SK-N-DZ (cell line): ENCODE results near the gene RNF213.
"Not testable (repeated sequence)": the region's sequence is repeated elsewhere in the genome, so short reads cannot be mapped to it uniquely, and the experiment has no call there.

Experiments
- DNase-seq: peaks from one replicate; pipeline ENCODE4 v3.0.0-alpha.2; 2015; ENCODE audit warnings: low spot score

Gene RNF213

DNA sequence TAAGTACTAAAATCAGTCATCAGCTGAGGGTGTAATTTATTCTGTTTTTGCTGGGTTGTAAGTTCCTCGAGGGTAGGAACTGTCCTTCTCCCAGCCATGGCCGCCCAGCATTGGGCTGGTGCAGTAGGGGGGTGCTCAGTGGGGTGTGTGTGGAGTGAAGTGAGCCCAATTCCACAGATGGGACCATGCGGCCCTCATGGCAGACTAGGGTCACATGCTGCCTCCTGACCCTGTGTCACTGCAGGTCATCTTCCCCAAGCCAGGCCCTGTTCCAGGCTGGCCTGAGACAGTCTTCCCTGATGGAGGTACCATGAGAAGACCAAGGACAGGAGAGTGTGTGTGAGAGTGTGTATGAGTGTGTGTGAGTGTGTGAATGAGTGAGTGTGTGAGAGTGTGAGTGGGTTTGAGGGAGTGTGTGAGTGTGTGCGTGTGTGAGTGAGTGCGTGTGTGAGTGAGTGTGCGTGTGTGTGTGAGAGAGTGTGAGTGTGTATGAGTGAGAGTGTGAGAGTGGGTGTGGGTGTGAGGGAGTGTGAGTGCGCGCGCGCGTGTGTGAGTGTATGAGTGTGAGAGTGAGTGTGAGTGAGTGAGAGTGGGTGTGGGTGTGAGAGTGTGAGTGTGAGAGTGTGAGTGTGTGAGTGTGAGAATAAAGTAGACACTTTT lies 36.7 kb upstream of the RNF213 start:
- DNase-seq = no peak

DNA sequence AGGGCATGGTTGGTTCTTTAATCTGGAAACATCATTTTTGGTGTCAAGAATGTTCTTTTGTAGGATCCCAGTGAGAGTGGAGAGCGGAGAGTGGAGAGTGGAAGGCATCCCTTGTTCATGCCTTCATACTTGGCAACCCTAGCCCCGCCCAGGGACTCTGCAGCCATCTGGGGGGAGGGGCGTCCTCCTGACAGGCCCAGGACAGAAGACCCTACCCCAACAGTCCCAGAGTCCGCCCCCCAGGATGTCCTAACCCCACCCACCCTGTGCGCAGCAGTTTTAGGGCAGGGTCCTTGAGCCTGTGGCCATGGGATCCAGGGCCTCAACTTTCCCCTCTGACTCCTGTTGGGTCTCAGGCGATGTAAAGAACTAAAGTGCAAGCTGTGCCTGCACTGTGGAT lies 36.0 kb upstream of the RNF213 start:
- no peak for DNase-seq

DNA sequence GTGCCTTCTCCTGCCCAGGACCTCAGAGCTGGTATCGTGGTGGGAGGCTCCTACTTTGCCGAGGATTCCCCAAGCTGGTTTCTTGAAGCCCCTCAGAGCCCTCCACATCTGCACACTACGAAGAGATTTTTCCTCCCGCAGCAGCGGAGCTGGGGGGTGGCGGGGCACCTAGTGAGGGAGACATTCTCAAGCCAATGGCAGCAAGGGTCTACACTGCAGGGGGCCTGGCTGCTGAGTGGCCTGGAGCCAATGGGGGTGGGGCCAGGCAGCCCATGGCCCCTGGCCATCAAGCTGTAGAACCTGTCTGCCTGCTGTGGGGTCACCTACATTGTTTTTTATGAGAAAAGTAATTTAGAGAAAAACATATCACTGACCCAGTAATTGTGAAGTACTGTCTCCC lies 35.4 kb upstream of the RNF213 start:
- DNase-seq = no peak

- DNase-seq = no peak
Observed at GRCh38 chr17:80227156-80227555, 33.5 kb upstream of the RNF213 start.

DNA sequence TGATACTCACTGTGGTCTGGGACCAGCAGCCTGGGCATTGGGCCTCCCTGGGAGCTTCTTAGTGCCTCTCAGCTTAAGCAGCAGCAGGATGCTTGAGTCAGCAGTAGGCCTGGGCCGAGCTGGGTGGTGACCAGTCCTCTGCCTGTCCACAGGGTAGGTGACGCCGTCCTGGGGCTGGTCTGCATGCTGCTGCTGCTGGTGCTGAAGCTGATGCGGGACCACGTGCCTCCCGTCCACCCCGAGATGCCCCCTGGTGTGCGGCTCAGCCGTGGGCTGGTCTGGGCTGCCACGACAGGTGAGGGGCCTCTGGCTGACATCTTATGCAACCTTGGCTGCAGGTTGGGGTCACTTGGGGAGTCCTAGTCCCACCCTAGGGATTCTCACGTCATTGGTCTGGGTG lies 33.0 kb upstream of the RNF213 start:
- DNase-seq = no peak

DNA sequence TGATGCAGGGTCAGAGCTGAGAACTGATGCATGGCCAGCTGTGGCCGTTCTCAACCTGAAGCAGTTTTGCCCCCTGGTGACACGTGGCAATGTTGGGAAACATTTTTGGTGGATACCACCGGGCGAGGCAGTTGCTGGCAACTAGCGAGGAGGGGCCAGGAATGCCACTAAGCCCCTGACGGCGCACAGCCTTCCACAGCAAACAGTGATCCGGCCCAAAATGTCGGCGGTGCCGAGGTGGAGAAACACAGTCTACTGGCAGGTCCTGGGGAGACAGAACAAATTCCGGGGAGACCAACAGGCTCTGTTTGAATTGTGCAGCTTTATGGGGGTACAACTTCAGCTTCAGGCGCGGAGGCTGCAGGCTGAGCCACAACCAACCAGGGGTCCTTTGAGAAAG lies 32.2 kb upstream of the RNF213 start:
- DNase-seq = no peak

DNA sequence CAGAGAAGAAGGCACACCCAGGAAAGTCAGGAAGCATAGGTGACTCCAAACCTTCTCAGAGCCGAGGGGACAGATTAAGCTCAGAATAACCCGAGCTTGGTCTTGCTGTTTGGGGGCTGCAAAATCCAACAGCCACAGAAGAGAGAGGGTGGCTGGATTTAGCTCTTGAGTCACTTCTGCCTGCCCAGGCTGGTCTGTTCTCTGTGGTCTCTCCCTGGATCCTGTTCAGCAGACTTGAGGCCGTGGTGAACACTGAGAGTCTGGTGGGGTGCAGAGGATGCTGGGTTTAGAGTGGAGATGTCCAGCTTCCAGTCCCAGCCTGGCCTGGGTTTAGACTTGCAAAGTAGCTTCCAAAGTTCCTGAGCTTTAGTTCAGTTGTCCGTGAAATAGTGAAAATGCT lies 31.6 kb upstream of the RNF213 start:
- no peak for DNase-seq

DNA sequence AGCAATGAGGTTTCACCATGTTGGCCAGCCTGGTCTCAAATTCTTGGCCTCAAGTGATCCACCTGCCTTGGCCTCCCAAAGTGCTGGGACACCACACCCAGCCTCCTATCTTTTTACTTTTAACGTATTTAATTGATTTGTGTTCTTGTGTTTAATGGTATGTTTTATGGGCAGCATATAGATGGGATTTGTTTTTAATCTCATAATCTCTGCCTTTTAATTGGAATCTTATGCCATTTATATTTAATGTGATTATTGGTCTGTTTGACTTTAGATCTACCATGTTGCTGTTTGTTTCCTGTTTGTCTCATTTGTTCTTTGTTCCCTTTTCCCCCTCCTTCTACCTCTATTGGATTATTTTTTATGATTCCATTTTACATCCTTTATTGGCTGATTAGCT lies 28.2 kb upstream of the RNF213 start:
- DNase-seq = no peak

DNA sequence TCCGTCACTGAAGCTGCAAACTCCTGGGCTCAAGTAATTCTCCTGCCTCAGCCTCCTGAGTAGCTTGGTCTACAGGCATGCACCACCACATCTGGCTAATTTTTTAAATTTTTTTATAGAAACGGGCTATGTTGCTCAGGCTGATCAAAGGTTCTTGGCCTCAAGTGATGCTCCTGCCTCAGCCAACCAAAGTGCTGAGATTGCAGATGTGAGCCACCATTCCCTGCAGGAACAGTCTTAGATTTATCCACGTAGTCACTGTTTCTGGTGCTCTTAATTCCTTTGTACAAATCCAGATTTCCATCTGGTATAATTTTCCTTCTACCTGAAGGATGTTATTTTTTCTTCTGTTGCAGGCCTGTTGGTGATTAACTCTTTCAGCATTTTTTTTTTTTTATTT lies 27.4 kb upstream of the RNF213 start:
- DNase-seq = no peak

DNA sequence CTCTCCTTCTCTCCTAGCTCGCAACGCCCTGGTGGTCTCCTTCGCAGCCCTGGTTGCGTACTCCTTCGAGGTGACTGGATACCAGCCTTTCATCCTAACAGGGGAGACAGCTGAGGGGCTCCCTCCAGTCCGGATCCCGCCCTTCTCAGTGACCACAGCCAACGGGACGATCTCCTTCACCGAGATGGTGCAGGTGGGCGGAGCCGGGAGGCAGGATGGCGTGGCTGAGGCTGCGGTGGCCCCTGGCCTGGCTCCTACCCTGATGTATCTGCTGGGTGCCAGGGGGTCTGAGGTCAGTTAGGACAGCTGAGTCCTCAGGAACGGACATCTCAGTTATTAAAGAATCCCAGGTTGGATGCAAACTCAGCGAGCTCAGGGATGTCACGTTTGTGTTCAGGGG lies 23.7 kb upstream of the RNF213 start:
- no peak for DNase-seq

DNA sequence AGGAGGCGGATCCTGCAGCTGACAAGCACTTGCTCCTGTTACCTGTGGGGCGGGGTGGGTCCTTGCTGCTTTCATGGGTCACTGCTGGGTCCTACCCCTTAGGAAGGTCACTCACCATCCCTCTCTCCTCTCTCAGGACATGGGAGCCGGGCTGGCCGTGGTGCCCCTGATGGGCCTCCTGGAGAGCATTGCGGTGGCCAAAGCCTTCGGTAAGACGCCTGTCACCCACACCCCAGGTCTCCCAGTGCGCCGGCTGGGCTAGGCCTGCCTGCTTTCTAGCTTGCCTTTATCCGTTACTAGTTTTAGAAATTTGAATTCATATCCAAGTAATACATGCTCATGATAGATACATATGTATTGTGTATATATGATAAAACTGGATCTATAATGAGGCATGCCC lies 23.3 kb upstream of the RNF213 start:
- DNase-seq = no peak

- DNase-seq = no peak
Observed at GRCh38 chr17:80242505-80242904, 18.1 kb upstream of the RNF213 start.

- no peak for DNase-seq
Observed at GRCh38 chr17:80243526-80244433, 16.9 kb upstream of the RNF213 start.

GRCh38 chr17:80244448-80244847 lies 16.2 kb upstream of the RNF213 start:
- DNase-seq = not testable (repeated sequence)

DNA sequence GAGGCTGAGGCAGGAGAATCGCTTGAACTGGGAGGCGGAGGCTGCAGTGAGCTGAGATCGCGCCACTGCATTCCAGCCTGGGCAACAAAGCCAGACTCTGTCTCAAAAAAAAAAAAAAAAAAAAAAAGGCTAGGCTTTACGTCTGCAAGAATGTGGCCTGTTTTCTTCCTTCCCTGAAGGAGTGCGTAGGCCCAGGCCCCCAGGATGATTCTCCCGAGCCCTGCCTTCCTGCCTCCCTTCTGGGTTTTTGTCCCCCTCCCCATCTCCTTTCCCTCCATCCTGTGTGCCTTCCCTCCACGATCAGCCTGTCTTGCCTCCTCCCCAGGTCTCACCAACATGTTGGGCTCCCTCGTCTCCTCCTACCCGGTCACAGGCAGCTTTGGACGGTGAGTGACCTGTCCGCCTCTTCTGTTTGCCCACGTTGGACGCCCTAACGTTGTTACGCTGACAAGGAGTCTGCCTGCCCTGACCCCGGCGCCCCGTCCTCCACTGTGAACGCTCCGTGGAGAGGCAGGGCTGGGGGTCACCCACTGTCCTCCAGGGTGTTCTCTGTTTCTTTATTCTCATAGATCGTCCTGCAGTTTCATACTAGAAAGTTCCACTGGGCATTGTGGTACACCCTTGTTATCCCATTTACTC lies 15.7 kb upstream of the RNF213 start:
- no peak for DNase-seq

DNA sequence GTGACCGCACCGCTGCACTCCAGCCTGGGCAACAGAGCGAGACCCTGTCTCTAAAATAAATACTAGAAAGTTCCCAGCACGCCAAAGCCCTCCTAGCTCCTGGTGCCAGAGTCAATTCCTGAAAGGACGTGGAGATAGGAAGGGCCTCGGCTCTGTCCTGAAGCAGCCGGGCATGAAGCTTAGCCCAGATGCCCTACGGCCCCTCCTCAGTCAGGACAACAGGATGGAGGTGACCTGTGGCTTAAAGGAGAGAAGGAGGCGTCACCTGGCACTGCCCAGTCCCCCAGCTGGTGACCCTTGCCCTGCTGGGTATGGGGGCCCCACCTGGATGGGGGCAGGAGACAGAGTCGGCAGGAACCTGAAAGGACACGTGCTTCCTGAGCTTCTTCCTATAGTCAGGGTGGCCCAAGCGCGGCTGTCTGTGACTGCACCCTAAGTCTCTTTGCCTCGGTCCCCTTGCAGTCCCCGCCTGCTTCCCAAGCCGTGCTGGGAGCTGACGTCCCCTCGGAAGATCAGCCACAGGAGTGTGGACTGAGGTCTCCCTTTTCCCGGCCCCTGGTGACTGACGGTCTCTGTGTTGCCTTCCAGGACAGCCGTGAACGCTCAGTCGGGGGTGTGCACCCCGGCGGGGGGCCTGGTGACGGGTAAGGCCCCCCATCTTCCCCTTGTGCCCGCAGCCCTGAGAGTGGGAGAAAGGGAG lies 14.9 kb upstream of the RNF213 start:
- DNase-seq = no peak

DNA sequence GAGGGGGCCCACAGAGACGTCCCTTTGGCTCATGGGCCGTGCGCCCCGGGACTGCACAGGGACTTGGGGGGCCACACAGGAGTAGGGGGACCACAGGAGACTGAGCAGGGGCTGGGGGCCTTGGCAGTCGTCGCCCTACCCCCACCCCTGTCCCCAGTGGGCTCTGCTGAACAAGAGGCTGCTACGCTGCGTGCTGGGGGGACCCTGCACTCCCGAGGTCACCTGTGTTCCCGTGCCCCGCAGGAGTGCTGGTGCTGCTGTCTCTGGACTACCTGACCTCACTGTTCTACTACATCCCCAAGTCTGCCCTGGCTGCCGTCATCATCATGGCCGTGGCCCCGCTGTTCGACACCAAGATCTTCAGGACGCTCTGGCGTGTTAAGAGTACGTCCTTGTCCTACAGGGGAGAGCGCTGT lies 14.4 kb upstream of the RNF213 start:
- DNase-seq = no peak

DNA sequence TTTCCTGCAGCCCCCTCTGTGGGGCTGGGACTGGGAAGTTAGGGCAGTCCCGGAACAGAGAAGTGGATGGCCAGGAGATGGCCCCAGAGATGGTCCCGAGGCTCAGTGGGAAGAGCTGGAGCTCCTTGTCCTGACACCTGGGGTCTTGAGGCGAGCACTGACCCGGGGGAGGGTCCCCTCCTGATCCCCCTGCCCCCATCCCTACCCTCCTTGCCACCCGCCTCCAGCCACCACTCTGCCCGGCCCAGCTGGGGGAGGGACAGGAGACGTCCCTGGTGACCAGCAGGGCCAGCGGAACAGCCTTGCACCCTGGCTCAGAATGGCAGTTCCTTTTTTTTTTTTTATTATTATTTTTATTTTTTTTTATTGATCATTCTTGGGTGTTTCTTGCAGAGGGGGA lies 13.9 kb upstream of the RNF213 start:
- no peak for DNase-seq

- no peak for DNase-seq
Observed at GRCh38 chr17:80247561-80247960, 13.1 kb upstream of the RNF213 start.

- DNase-seq = no peak
Observed at GRCh38 chr17:80248001-80248893, 12.4 kb upstream of the RNF213 start.
